ENCODE results near the gene RENBP.

RENBP gene

DNA sequence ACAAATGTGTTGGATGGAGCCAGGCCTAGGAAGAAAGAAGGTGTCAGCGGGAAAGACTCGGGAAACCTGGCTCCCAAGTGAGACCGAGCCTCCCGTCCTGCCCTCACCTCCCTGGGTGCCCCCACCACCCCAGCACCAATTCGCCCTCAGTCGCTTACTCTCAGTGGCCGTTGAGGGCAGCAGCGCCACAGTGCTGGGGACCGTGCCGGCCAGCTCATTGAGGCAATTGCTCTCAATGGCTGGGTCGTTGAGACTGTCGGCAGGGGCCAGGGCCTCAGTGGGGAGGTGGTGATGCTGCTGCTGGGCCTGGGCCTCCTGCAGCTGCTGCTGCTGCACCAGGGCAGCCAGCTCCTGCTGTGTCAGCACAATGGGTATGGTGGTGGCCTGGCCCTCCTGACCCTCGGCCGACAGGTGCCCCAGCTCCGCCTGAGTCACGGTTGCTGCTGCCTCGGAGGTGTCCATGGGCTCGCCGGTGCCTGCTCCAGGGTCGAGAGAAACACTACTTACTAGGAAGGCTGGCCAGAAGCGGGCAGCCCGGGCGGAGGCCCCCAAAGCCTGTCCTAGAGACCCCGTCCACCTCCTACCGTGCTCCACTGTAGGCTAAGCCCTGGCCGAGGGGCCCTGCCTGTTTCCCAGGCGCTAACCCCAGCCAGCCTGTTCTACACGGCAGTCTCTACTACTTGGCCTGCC is 7.4 kb upstream of the RENBP start:
- no peak for DNase-seq (ENCODE audit: low spot score)
- in situ Hi-C loops (cut with MboI; ENCODE audit: low sequenced_read_pairs, unreplicated experiment), result no loop called here
- TF ChIP-seq, protein P1, sequence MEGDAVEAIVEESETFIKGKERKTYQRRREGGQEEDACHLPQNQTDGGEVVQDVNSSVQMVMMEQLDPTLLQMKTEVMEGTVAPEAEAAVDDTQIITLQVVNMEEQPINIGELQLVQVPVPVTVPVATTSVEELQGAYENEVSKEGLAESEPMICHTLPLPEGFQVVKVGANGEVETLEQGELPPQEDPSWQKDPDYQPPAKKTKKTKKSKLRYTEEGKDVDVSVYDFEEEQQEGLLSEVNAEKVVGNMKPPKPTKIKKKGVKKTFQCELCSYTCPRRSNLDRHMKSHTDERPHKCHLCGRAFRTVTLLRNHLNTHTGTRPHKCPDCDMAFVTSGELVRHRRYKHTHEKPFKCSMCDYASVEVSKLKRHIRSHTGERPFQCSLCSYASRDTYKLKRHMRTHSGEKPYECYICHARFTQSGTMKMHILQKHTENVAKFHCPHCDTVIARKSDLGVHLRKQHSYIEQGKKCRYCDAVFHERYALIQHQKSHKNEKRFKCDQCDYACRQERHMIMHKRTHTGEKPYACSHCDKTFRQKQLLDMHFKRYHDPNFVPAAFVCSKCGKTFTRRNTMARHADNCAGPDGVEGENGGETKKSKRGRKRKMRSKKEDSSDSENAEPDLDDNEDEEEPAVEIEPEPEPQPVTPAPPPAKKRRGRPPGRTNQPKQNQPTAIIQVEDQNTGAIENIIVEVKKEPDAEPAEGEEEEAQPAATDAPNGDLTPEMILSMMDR (IDR thresholded peaks at IDR 0.05; ENCODE audit: borderline replicate concordance, control extremely low read depth, extremely low read depth, insufficient read depth, missing control alignments), result no peak

DNA sequence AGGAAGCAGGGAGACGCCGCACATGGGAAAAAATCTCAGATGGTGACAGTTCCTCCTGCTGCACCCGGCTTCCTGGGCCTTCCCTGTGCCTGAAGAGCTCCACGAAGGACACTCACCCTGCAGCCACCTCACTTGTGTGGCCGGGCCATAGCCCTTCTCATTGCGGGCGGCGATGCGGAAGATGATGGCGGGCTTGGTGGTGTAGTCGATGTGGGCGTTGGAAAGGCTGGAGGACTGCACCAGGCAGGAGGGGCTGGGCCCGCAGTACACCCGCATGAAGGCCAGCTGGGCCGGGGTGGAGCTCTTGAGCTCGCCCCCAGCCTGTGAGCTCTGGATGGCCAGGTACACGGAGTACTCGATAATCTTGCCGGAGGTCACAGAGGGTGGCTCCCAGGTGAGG is 5.7 kb upstream of the RENBP start:
- DNase-seq (ENCODE audit: low spot score), result no peak
- TF ChIP-seq, protein P1 (IDR thresholded peaks at IDR 0.05; ENCODE audit: borderline replicate concordance, control extremely low read depth, extremely low read depth, insufficient read depth, missing control alignments), result no peak
- in situ Hi-C loops (cut with MboI; ENCODE audit: low sequenced_read_pairs, unreplicated experiment), result no loop called here

DNA sequence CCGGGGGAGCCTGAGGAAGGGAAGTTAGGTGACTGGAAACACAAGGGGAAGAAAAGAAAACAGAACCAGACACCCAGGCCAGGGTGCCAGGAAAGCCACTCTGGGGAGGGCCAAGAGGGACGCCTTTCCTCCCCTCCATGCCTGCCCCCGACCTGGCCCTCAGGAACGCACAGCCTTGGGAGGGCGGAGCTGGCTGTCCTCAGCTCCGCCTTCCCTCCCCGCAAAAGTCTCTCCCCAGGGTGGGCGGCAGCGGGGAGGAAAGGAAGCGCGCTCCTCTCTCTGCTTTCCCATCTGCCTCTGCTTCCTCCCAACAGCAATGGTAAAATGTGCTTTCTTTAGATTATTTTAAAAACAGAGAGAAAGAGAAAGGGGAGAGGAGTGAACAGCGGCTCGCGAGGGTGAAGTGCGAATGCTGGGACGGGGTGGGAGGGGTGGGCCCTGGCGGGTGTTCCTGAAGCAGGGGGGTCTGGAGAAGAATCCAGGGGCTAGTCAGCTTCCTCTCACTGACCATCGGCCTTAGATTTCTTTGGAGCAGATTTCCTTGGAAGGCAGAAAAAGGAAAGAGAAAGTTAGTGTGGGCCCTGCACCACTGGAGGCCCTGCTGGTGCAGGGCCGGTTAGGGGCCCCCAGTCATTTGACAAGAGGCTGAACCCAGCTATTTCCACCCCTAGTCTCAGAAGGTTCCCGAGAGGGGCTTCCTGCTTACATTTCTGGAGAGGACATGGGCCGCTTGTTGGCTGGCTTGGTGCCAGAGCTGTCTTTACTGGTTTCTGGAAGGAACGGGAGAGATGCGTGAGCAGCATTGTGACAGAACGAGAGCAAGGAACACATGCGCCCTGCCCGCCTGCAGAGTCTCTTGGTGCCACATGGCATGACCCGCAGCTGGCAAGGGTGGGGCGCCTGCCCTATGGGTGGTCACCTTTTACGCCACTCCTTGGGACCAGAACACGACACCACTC is 4.7 kb upstream of the RENBP start:
- no peak for DNase-seq (ENCODE audit: low spot score)
- TF ChIP-seq, protein P1 (IDR thresholded peaks at IDR 0.05; ENCODE audit: borderline replicate concordance, control extremely low read depth, extremely low read depth, insufficient read depth, missing control alignments), result no peak
- in situ Hi-C loops (cut with MboI; ENCODE audit: low sequenced_read_pairs, unreplicated experiment), result no loop called here

DNA sequence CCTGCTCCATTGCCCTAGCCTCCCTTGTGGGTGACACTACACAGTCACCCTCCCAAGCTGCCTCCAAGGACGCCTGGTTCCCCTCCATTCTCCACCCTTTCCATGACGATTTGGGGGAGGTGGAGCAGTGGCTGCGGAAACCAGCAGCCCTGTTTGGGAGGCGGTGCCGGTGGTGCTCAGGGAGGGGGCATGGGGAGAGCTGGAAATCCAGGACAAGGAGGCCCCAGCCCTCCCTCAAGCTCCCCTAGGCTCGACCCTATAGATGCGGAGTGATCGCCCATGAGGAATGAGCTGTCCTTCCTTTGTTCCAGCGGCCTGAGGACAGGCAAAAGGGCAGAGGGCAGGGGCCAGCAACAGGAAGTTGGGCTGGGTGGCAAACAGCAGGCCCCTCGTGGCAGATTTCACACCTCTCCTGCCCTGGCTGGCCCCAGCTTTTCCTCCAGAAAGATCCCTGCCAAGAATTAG is 3.6 kb upstream of the RENBP start:
- in situ Hi-C loops (cut with MboI; ENCODE audit: low sequenced_read_pairs, unreplicated experiment), result no loop called here
- TF ChIP-seq, protein P1 (IDR thresholded peaks at IDR 0.05; ENCODE audit: borderline replicate concordance, control extremely low read depth, extremely low read depth, insufficient read depth, missing control alignments), result no peak
- DNase-seq (ENCODE audit: low spot score), result no peak

DNA sequence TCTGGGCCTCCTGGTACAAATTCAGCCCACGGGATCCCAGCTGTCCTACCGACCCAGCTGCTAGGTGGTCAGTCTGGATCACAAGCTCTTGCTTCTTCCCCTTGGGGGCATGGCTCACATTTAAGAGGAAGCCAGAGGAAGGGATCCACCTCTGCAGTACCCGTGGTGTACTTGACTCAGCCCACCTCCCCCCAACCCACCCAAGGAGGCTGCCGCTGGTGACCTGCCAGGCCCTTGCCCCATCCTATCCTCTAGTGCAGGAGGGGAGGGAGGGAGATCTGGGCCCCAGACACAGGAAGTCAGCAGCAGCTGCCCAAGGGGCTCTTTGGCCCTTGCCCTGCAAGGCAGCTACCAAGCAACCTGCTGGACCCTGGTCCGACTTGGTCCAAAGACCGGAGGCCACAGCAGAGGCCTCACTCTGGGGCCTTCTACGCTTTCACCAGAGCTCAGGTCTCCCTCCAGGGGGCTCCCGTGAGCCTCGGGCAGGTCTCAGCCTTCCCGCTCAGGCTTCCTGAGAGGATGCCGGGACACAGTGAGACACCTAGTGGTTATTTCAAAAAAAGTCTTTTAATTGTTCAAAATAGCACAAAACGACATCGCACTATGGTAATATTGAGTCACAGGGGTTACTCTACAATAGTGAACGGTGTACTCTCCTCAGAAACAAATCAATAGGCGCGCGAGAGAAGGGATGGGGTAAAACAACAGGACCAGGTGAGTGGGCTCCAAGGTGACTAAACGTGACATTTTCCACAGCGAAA is 2.7 kb upstream of the RENBP start:
- in situ Hi-C loops (cut with MboI; ENCODE audit: low sequenced_read_pairs, unreplicated experiment), result no loop called here
- peak; percentile 87 for DNase-seq (ENCODE audit: low spot score)
- TF ChIP-seq, protein P1 (IDR thresholded peaks at IDR 0.05; ENCODE audit: borderline replicate concordance, control extremely low read depth, extremely low read depth, insufficient read depth, missing control alignments), result peak; percentile 80
